Tibial nerve (tissue), 4 donors: Measurements from ENCODE around the gene POLR1G. TPM values are rescaled to one million over a fixed set of nuclear protein-coding genes. Genes with fewer than 3 reads are reported as not detected.

Experiments used
- DNase-seq, 2 donors: peaks; one replicate each; pipeline ENCODE4 v3.0.0-alpha.2; 2019; ENCODE audit warnings: low spot score in 2 of 2
- H3K27ac ChIP-seq, 4 donors: fragments of 200-600 bp; sonication (generic) in 3 of 4; one replicate each; pipeline ENCODE4 v1.5.1; 2017 to 2019; ENCODE audit warnings: mild to moderate bottlenecking in 1 of 4
- H3K27me3 ChIP-seq, 2 donors: fragments of 200-600 bp; sonication (generic) in 1 of 2; one replicate each; pipeline versions ENCODE4 v1.5.1 to v1.6.0; 2017 to 2019
- H3K36me3 ChIP-seq, 3 donors: fragments of 200-600 bp; sonication (generic); one replicate each; pipeline ENCODE4 v1.5.1; 2018 to 2019
- H3K4me1 ChIP-seq, 4 donors: fragments of 200-600 bp; sonication (generic) in 3 of 4; one replicate each; pipeline ENCODE4 v1.5.1; 2017 to 2019
- H3K4me3 ChIP-seq, 4 donors: fragments of 200-600 bp; sonication (generic) in 3 of 4; one replicate each; pipeline ENCODE4 v1.5.1; 2017 to 2019; ENCODE audit warnings: mild to moderate bottlenecking in 1 of 4, moderate library complexity in 1 of 4
- H3K9me3 ChIP-seq, 4 donors: fragments of 200-600 bp; sonication (generic) in 3 of 4; one replicate each; pipeline ENCODE4 v1.5.1; 2017 to 2019
- EP300 ChIP-seq, 2 donors: sonication (generic); formaldehyde crosslinking; IDR thresholded peaks; one replicate each; pipeline ENCODE4 v1.6.1; 2017; ENCODE audit warnings: antibody characterized with exemption in 2 of 2, mild to moderate bottlenecking in 1 of 2
- POLR2A ChIP-seq, 2 donors: fragments of 450-650 bp; IDR thresholded peaks; one replicate each; pipeline ENCODE4 v1.6.1; 2017; ENCODE audit warnings: antibody characterized with exemption in 2 of 2, mild to moderate bottlenecking in 2 of 2, moderate library complexity in 2 of 2
- WGBS, 2 donors: methylation state at CpG; one replicate each; pipeline ENCODE4 v1.1.5; 2018; 5-methylcytosine and 5-hydroxymethylcytosine counted together
- total RNA-seq, 4 donors: library from RNA; depleted of rRNA; stranded (reverse); fragments of >200 nt; gene quantifications; one replicate each; pipeline ENCODE4 v1.1.0, GENCODE V29; 2016
- TF ChIP-seq, protein P1 (sequence below), 5 experiments: fragments of 200-600 bp in 3 of 5; fragments of 450-650 bp in 2 of 5; sonication (generic) in 3 of 5; IDR thresholded peaks; one replicate each; pipeline ENCODE4 v1.5.1; 2016 to 2019; ENCODE audit warnings: antibody characterized with exemption in 5 of 5, mild to moderate bottlenecking in 3 of 5, moderate library complexity in 2 of 5

Gene POLR1G
- total RNA-seq, 4 donors from 2014 or later, result 2.2 to 10.8 (median 6.2) TPM

DNA sequence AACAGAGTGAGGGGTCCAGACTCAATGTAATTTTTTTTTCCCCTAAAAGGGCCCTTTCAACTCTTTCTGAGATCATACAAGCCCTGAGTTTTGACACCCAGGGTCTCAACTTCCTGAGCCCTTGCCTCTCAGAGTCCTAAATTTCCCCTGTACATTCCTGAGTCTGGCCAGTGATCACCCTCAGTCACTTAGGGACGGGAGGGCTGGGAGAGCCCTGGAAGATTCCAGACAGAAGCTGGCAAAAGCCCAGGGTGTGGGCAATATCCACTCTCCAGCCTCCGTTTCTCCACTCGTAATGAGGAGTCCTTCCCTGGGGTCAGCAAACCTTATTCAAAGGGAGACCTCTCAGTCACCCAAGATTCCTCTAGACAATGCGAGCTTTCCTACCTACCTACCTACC lies 3.2 kb upstream of the POLR1G start:
- Histone ChIP-seq H3K27ac (peak overlapping the region in 2 of 4 donors; percentile 14 to 25), H3K4me1 (peaks cover 0 to 63% (median 20%) of the 10 kb centered on the region in 4 donors)

GRCh38 chr19:45403781-45404556 lies 2.5 kb upstream of the POLR1G start:
- Histone ChIP-seq H3K27me3 (peaks cover 5 to 36% of the 10 kb centered on the region in 2 donors), H3K4me3 (peak overlapping the region in 3 of 4 donors; percentile 50 to 76 (median 59)), H3K9me3 (no peaks in the 10 kb centered on the region), H3K27ac (peak overlapping the region in 1 of 4 donors; percentile 90), H3K4me1 (peaks cover 0 to 56% (median 16%) of the 10 kb centered on the region in 4 donors), H3K36me3 (peaks cover 0 to 8% (median 0%) of the 10 kb centered on the region in 3 donors)
- TF ChIP-seq, protein P1, sequence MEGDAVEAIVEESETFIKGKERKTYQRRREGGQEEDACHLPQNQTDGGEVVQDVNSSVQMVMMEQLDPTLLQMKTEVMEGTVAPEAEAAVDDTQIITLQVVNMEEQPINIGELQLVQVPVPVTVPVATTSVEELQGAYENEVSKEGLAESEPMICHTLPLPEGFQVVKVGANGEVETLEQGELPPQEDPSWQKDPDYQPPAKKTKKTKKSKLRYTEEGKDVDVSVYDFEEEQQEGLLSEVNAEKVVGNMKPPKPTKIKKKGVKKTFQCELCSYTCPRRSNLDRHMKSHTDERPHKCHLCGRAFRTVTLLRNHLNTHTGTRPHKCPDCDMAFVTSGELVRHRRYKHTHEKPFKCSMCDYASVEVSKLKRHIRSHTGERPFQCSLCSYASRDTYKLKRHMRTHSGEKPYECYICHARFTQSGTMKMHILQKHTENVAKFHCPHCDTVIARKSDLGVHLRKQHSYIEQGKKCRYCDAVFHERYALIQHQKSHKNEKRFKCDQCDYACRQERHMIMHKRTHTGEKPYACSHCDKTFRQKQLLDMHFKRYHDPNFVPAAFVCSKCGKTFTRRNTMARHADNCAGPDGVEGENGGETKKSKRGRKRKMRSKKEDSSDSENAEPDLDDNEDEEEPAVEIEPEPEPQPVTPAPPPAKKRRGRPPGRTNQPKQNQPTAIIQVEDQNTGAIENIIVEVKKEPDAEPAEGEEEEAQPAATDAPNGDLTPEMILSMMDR (IDR thresholded peaks at IDR 0.05), result peak in 2 of 5 experiments; percentile 20 to 21
- TF ChIP-seq POLR2A (IDR thresholded peaks at IDR 0.05), result no peak
- 18 to 23% methylated on average over 25 of the region's 25 CpGs for WGBS, 2 donors
- DNase-seq, result no peak

More for the DNA sequence above, 3.2 kb upstream of the POLR1G start:
- DNase-seq, result no peak
- Histone ChIP-seq H3K27me3 (peaks cover 5 to 36% of the 10 kb centered on the region in 2 donors), H3K9me3 (no peaks in the 10 kb centered on the region), H3K36me3 (peaks cover 0 to 2% (median 0%) of the 10 kb centered on the region in 3 donors), H3K4me3 (no peak overlapping the region)
- 41 to 54% methylated on average over 4 of the region's 4 CpGs for WGBS, 2 donors
- TF ChIP-seq EP300 (IDR thresholded peaks at IDR 0.05) (no peak), POLR2A (IDR thresholded peaks at IDR 0.05) (no peak)
- TF ChIP-seq, protein P1 (IDR thresholded peaks at IDR 0.05), result no peak

- H3K9me3 ChIP-seq, result no peaks in the 10 kb centered on the region
- H3K36me3 ChIP-seq, result peaks cover 0 to 13% (median 0%) of the 10 kb centered on the region in 3 donors
- H3K4me3 ChIP-seq, result peak within 1 kb of the TSS; percentile 50 to 78 (median 68)
- H3K27ac ChIP-seq, result peak within 1 kb of the TSS; percentile 79 to 91 (median 88)
- DNase-seq, result no peak
- peaks cover 5 to 36% of the 10 kb centered on the region in 2 donors for H3K27me3 ChIP-seq
- TF ChIP-seq POLR2A (IDR thresholded peaks at IDR 0.05), result no peak
- TF ChIP-seq EP300 (IDR thresholded peaks at IDR 0.05), result no peak
- TF ChIP-seq, protein P1 (IDR thresholded peaks at IDR 0.05), result no peak
- H3K4me1 ChIP-seq, result peaks cover 0 to 55% (median 16%) of the 10 kb centered on the region in 4 donors
- 6 to 8% methylated on average over 36 to 44 of the region's 46 CpGs for WGBS, 2 donors
Observed at GRCh38 chr19:45404557-45405434, 1.6 kb upstream of the POLR1G start, which contains the start of gene PPP1R13L. Gene PPP1R13L (minus strand): TSS chr19:45405069. CDS start chr19:45398318, 6,751 bp downstream.

- peaks cover 5 to 36% of the 10 kb centered on the region in 2 donors for H3K27me3 ChIP-seq
- DNase-seq, result peak; percentile 71 to 81
- H3K36me3 ChIP-seq, result peaks cover 0 to 16% (median 0%) of the 10 kb centered on the region in 3 donors
- H3K4me1 ChIP-seq, result peaks cover 0 to 55% (median 16%) of the 10 kb centered on the region in 4 donors
- peak overlapping the region; percentile 50 to 78 (median 68) for H3K4me3 ChIP-seq
- no peaks in the 10 kb centered on the region for H3K9me3 ChIP-seq
- 0% methylated on average over 30 to 40 of the region's 48 CpGs for WGBS, 2 donors
- H3K27ac ChIP-seq, result peak overlapping the region; percentile 79 to 91 (median 88)
- no peak for TF ChIP-seq POLR2A (IDR thresholded peaks at IDR 0.05)
- peak; percentile 62 for TF ChIP-seq EP300 (IDR thresholded peaks at IDR 0.05)
- TF ChIP-seq, protein P1 (IDR thresholded peaks at IDR 0.05), result no peak
Observed at GRCh38 chr19:45405435-45406225, 814 bp upstream of the POLR1G start.
